Measurements from ENCODE around the gene ZNF428. TPM values are rescaled to one million over a fixed set of nuclear protein-coding genes. Genes with fewer than 3 reads are reported as not detected.

The ZNF428 gene
- total RNA-seq, 1 donor from 2014 or later, result 30.2 TPM

- DNase-seq (ENCODE audit: low spot score), result no peak
These were observed 57.2 kb downstream of the ZNF428 start for GRCh38 chr19:43562226-43562697.

- no peak for DNase-seq (ENCODE audit: low spot score)
These were observed 58.1 kb downstream of the ZNF428 start for GRCh38 chr19:43561139-43561970.

- DNase-seq (ENCODE audit: low spot score), result no peak
These were observed 58.7 kb downstream of the ZNF428 start for GRCh38 chr19:43560687-43561086.

Other genes with a start within 250 kb of the ZNF428 start
- not detected for gene TEX101, start 204.7 kb downstream of the ZNF428 start, total RNA-seq
- gene LYPD3, start 154.0 kb downstream of the ZNF428 start, total RNA-seq, result 15.0 TPM
- 39.5 TPM for gene PHLDB3, start 114.9 kb downstream of the ZNF428 start, total RNA-seq
- 37.4 TPM for gene ETHE1, start 92.4 kb downstream of the ZNF428 start, total RNA-seq
- 2.1 TPM for gene ZNF575, start 86.4 kb downstream of the ZNF428 start, total RNA-seq
- gene XRCC1, start 44.1 kb downstream of the ZNF428 start, total RNA-seq, result 20.3 TPM
- 11.8 TPM for gene PINLYP, start 43.8 kb downstream of the ZNF428 start, total RNA-seq
- gene IRGQ, start 23.5 kb downstream of the ZNF428 start, total RNA-seq, result 20.8 TPM
- gene ZNF576, start 23.0 kb downstream of the ZNF428 start, total RNA-seq, result 20.4 TPM
- 1.0 TPM for gene SRRM5, start 7.5 kb downstream of the ZNF428 start, total RNA-seq
- gene CADM4, start 20.2 kb upstream of the ZNF428 start, total RNA-seq, result 6.6 TPM
- gene PLAUR, start 50.5 kb upstream of the ZNF428 start, total RNA-seq, result 9.6 TPM
- gene IRGC, start 96.4 kb upstream of the ZNF428 start, total RNA-seq, result not detected
- 60.6 TPM for gene SMG9, start 135.3 kb upstream of the ZNF428 start, total RNA-seq
- 69.2 TPM for gene KCNN4, start 161.3 kb upstream of the ZNF428 start, total RNA-seq
- 5.9 TPM for gene LYPD5, start 182.8 kb upstream of the ZNF428 start, total RNA-seq
- gene ZNF283, start 207.7 kb upstream of the ZNF428 start, total RNA-seq, result 15.1 TPM